GM19099 (cell line): Measurements from ENCODE around the gene CC2D2B.
A peak's percentile ranks its signal among the peaks of the same experiment; 100 is the strongest.

Source experiments
- POLR2A ChIP-seq: IDR thresholded peaks from 3 replicates; pipeline ENCODE4 v1.6.1; 2011; ENCODE audit warnings: low read depth; ENCODE audit not compliant: insufficient read length; ENCODE audit errors: extremely low read depth

CC2D2B gene

DNA sequence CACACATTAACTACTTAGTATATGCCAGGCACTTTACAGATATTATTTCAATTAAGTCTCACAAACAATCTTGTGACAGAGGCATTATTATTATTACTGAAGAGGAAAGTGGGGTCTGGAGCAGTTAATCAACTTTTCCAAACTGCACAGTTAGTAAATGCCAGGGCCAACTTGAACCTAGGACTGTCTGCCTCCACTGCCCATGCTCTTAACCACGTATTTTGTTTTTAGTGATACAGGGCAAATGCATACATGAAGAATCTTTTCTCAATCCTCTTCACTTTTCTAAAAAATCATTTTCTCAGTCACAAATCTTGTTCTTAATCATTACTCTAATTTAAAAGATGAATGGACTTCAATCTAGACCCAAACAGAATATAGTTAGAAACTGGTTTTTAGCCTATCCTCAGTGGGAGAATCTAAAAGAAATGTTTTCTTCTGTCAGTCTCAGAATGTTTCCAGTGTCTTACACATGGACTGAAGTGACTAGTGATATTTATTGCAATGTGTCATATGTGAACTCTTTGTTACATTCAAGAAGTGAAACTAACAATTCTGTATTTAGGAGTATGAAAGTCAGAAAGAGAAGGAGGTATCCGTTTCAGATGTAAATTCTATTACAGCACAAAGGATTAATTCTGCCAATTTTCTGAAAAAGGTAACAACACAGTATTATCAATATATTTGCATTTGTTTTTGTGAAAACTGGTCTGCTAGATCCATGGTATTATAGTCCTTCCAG lies 80.1 kb downstream of the CC2D2B start:
- no peak for TF ChIP-seq POLR2A

DNA sequence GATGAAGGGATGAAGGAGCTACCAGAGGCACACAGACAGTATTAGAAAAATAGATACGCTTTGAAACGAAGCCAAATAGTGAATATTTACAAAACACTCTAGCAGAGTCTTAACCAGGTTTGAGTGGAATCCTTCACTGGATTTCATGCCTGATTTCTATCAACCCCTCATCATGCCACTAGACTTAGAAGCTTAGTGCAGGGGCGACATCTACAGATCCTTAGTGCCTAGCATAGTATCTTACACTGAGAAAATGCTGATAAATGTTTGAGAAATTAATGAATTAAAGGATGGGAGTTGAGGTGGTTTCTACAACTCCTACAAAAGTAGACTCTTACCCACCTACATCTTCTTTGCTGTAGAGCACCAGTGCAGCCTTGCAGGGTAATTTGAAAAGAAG lies 80.9 kb downstream of the CC2D2B start:
- TF ChIP-seq POLR2A, result no peak

DNA sequence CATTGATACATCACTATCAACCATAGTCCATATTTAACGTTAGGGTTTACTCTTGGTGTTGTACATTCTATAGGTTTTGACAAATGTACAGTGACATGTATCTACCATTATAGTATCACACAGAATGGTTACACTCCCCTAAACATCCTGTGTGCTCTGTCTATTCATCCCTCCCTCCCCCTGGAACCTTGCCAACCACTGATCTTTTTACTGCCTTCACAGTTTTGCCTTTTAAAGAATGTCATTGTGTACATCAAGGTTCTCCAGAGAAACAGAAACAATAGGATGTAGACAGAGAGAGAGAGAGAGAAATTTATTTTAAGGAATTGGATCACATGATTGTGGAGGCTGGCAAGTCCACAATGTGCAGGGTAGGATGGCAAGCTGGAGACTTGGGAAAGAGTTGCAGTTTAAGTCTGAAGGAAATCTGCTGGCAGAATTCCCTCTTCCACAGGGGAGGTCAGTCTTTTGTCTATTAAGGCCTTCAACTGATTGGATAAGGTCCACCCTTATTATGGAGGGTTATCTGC lies 90.5 kb downstream of the CC2D2B start:
- TF ChIP-seq POLR2A, result no peak

DNA sequence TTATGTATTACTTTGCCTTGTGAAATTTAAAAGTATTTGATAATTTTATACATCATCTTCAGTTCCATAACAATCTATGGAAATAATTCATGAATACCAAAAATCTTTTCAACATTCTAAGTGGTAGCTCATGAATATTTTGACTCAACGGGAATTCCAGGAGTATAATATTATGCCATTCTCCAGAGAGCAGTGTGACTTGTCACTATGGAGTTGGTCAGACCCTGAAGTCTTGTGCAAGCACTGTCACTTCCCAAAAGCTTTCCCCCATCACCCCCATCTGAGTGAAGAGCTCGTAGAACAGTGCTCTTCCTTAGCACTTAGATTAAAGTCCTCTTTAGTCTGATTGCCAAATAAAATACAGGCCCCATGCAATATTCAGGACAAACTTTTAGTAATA lies 106.2 kb downstream of the CC2D2B start:
- TF ChIP-seq POLR2A, result no peak

DNA sequence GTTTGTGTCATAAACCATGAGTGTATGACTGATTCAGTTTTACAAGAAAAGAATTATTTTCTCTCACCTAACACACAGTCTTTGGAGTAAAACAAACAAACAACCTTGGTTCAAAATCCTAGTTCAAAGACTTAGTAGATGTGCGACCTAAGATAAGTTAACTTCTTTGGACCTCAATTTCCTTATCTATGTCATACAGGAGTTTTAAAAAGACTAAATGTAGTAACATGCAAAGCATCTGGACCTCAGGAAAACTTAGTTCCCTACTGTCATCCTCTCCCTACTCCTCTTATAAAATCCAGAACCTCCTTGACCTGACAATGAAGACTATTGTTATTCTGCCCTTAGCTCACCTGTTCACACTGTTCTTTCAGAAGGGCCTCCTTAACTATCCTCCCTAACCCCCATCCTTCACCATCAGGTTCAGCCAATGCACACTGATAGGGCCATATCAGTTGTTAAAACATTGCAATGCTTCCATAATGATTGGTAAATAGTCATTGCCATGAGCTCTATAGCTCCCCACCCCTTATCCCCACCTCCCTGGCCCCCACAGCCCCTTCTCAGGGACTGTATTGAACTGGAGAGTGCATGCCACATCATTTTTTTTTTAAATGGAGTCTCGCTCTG lies 106.8 kb downstream of the CC2D2B start:
- no peak for TF ChIP-seq POLR2A

DNA sequence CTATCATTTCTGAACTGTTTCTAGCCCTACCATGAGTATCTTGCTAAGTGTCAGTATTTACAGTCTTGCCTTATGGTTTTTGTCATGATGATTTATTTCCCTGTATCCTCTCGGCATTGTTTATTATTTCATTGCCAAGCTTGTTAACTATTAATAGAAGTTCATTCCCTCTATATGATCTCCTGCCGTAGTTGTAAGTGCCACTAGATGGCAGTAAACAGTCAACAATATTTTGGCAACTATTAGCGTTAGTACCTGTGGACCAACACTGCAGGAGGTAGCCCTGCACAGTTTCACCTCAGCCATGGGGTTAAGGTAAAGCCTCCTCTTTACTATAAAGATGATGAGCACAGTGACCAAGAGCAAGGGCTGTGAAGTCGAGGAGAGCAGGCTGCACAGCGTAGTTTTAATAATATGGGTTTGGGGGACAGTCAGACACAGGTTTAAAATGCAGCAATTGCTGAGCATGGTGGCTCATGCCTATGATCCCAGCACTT lies 109.5 kb downstream of the CC2D2B start:
- TF ChIP-seq POLR2A, result no peak

DNA sequence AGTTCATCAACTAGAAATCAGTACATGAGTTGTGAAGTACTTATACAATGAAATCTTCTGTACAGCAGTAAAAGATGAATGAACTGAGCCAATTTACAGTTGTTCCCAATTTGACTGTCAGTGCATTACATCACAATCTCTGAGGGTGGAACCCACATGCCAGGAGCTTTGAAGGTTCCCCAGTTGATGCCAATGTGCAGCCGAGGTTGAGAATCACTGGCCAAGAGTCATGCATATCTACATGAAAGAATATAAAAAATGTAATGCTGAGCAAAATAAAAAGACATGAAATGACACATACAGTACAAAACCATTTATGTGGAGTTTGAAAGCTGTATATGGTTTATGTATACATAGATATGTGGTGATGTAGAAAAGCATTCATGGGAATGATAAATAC lies 113.6 kb downstream of the CC2D2B start:
- no peak for TF ChIP-seq POLR2A

DNA sequence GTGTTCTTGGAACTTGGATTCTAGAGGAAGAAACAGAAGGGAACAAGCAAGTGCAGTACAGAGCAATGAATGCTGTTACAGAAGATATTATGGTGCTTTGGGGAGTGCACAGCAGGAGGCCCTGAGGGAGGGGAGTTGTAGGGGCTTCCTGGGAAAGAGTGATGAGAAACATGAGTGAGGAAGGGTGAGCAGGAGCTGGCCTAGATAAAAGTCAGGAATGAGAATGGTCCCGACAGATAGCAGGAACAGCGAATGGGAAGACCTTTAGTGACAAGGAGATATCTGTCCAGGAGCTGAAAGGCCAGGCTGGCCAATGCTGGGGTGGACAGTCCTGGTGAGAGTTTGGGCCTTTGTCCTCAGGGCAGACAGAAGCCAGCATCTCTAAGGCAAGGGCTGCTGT lies 115.0 kb downstream of the CC2D2B start:
- TF ChIP-seq POLR2A, result no peak

DNA sequence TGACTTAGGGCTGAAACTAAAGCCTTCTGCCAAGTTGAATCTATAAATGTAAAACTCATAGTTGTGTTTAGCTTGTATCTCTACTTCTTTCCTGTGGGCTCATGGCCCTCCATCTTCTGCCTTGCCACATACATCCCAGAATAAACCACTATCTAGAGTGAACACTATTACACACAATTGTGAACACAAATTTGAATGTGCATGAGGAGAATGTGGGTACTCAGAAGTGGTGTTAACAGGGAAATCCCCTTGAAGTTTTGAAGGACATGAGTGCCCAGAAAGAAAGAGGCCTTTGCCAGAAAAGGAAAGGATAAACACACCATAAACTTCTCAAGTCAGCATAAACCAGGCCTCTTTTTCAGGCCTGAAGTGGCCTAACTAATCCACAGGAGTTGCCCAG lies 115.4 kb downstream of the CC2D2B start:
- TF ChIP-seq POLR2A, result no peak

DNA sequence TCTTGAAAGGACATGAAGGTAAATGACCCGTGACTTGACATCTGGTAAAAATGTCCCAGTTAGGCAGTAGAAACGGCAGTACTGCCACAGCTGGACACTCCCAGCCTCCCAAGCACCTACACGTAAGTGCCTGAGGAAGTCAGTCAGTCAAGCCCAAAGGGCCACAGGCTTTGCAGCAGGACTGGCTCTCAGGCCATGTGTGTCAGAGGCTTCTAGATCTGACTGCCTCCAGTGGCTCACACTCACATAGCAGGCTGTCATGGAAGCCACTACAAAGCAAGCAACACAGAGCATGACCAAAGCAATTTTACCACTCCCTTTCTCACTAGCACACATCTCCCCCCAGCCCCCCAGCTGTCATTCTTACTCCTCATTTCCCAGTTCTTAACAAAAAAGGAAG lies 117.8 kb downstream of the CC2D2B start:
- TF ChIP-seq POLR2A, result no peak

DNA sequence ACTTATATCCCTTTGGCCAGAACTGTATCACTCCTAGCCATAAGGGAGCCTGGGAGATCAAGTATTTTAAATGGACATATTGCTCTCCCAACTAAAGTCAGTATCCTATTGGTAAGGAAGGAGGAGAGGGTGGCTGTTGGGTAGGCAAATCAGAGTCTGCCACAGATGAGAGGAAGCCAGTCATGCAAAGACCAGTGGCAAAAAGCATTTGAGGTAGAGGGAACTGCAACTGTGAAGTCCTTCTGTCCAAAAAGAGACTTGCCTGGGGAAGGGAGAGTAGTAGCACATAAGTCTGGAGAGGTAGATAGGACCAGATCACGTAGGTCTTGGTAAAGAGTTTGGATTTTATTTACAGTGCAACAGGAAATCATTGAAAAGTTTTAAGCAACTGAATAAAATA lies 126.8 kb downstream of the CC2D2B start:
- no peak for TF ChIP-seq POLR2A

DNA sequence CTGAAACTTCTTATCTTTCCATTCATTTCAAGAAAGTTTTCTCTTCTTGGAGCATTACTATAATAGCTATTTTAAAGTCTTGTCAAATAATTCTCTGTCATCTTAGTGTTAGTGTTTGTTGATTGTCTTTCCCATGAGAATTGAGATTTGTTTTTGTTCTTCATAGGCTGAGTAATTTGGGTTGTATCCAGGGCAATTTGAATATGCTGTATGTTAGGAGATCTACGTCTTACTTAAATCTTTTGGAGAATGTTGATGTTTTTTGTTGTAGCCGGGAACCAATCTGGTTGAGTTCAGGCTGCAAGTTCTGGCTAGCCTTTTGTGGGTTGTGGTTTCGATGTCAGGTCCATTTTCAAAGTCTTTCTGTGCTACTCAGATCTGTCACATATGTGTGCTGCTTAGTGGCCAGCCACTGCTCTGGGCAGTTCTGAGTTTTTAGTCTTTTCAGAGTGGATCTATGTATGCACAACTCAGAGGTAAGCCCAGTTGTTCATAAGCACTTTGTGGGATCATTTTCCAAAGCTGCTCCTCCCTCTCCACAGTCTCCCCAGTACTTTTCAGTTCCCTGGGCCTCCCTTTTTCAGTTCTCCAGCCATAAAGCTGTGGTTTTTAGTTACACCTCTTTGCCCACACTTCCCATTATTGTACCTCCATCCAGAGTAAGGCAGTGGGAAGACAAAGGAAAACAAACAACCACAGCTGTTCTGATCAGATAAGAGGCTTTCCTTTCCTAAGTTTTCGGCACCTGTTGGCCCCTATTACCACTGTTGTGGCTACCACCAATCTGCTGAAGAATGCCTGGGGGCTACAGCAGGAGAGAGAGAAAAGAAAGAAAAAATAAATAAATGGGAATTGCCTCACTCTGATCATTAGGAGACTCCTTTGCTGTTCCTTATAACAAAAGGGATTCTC lies 131.0 kb downstream of the CC2D2B start:
- TF ChIP-seq POLR2A, result no peak

DNA sequence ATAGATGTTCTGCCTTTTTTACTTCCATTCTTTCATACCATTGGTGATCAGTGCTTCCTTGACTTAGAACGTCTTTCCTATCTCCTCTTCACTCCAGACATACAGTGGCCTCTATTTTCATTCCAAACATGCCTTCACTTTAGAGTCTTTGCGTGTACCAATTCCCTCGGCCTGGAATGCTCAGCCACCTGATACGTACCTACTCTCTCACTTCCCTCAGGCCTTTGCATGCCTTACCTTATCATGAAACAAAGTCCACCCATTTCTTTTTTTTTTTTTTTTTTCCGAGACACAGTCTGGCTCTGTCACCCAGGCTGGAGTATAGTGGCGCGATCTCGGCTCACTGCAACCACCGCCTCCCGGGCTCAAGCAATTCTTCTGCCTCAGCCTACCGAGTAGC lies 133.4 kb downstream of the CC2D2B start:
- TF ChIP-seq POLR2A, result no peak

DNA sequence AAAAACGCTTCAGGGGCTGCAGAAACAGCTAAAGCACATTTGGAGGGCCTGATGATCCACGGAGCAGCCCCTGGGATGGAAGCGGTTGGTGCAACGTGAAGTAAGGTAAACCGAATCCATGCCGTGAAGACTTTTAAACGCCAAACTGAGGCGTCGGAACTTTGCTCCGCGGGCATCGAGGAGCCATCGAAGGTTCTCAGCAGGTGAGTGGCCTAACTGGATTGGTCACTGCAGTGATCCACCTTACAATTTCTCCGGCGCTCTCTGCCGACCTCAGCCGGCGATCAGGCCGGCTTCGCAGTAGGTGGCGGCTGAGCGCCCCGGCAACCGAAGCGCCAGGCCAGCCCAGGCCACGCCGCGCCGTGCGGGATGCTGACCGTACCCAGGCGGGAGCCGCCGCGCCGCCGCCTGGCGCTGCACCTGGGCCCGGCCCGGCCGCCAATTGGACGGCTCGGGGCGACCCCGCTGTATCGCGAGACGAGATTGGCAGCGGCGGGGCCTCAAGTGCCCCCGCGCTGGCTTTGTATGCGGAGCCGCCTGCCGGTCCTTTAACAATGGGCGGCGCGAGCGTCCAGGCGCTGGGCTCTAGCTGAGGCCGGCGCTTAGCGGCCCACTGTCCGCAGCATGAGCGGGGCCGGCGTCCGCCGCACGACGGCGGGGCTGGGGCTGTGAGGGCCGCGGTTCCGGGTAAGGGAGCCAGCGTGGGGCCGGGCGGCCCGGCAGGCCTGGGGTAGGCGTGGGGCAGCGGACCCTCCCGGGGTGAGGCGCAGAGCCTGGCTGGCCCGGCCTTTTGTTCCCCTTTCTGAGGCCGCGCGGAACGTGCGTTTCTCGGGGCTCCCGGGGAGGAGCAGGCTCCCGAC lies 135.5 kb downstream of the CC2D2B start, which contains the start of gene CCNJ:
CCNJ (plus strand) TSS at position 551 of the 860 bp plus-strand sequence. CDS start 811 bp downstream, outside the sequence.
- peak; percentile 80 for TF ChIP-seq POLR2A
